H1 (cell line): ENCODE results near the gene LRBA. TPM values are rescaled to one million over a fixed set of nuclear protein-coding genes. Genes with fewer than 3 reads are reported as not detected.

Source experiments
- SIX5 ChIP-seq: IDR thresholded peaks from 2 replicates; pipeline ENCODE4 v1.6.1; 2011; ENCODE audit warnings: mild to moderate bottlenecking, low read depth, low read length
- polyA plus RNA-seq, 7 experiments: library from polyadenylated mRNA; depleted of rRNA in 3 of 7; stranded (reverse) in 5 of 7; unstranded in 2 of 7; fragments of >200 nt in 5 of 7; fragments of 200-250 nt in 2 of 7; gene quantifications; 1 replicate in 5 of 7; 2 replicates in 1 of 7; 4 replicates in 1 of 7; pipeline versions ENCODE4 v1.2.1 to v1.2.3, GENCODE V29; 2011 to 2013; ENCODE audit warnings: missing spikeins in 2 of 7, mixed read lengths in 2 of 7
- total RNA-seq: library from RNA; stranded (reverse); fragmentation: NEBNext Ultra II Directional; extraction: Animal tissue kit (Norgen Biotek cat#: 25700); gene quantifications from 2 replicates; pipeline ENCODE4 v1.2.1, GENCODE V29; 2021

LRBA gene
- total and polyA plus RNA-seq, 2 of the 8 experiments (the other 6 are each of a cell fraction or from before 2014, with no cell fraction given), result 54.6 to 83.2 TPM

DNA sequence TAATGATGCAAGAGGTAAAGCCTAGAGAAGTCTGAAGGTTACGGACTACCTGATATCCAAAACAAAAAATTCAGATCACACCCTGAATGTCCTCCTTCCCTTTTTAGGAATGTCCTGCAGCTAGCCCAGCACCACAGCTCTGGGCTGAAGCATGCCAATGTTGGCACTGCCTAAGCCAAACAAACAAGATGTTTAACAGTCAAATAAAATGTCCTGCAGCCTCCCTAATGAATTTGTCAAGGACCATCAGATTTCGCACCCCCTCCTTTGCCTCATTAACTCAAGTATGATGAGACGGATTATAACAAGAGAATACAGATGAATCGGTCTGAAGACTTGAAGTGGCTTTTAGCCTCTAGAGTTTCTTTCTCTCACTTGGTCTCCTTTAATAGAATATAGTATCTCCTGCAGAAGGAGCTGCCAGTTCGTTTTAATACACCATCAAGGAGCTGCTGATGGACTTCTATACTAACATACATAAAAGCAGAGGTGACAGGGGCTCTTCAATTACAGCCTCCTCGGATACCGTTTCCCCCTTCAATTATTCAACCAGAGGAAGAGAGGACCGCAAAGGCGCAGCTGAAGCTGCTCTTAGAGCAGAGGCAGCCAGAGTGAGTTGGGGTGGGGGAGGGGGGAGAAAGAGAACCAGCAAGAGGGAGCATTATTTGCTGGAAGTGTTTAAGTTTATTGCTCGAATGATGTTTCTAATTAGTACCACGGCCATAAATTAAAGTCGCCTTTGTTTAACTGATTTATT lies 436.2 kb downstream of the LRBA start (continued):
- TF ChIP-seq SIX5, result no peak
